Memory B cell (primary cell): Measurements from ENCODE around the gene FKBP2.
A peak's percentile ranks its signal among the peaks of the same experiment; 100 is the strongest.
"Not testable (repeated sequence)": the region's sequence is repeated elsewhere in the genome, so short reads cannot be mapped to it uniquely, and the experiment has no call there.

ENCODE experiments used
- ATAC-seq: fragments of 150-1000 bp; cut with Tn5 transposase; 2 replicates; pipeline ENCODE4 v1.10.0; 2021; ENCODE audit warnings: low read depth, mild to moderate bottlenecking, moderate library complexity
- DNase-seq, 2 donors: peaks; one replicate each; pipeline ENCODE4 v3.0.0; 2022; ENCODE audit warnings: low spot score in 2 of 2
- H3K27ac Mint-ChIP-seq: one replicate; pipeline ENCODE4 v1.8.0; 2022; ENCODE audit warnings: mild to moderate bottlenecking, moderate library complexity, mixed read lengths
- H3K27me3 Mint-ChIP-seq: one replicate; pipeline ENCODE4 v1.8.0; 2022; ENCODE audit warnings: mixed read lengths
- H3K36me3 Mint-ChIP-seq: one replicate; pipeline ENCODE4 v1.8.0; 2022; ENCODE audit warnings: mild to moderate bottlenecking, mixed read lengths
- H3K4me1 Mint-ChIP-seq: one replicate; pipeline ENCODE4 v1.8.0; 2022; ENCODE audit warnings: mixed read lengths
- H3K4me3 Mint-ChIP-seq: one replicate; pipeline ENCODE4 v1.8.0; 2022; ENCODE audit warnings: mild to moderate bottlenecking, moderate library complexity, mixed read lengths
- H3K9me3 Mint-ChIP-seq: one replicate; pipeline ENCODE4 v1.8.0; 2022; ENCODE audit warnings: mixed read lengths

Gene FKBP2

GRCh38 chr11:64245797-64246620 is 5.1 kb downstream of the FKBP2 start:
- Mint-ChIP-seq H3K4me1 (peaks cover 14% of the 10 kb centered on the region), H3K36me3 (peaks cover 2% of the 10 kb centered on the region), H3K9me3 (no peaks in the 10 kb centered on the region), H3K4me3 (peak overlapping the region; percentile 89), H3K27ac (peak overlapping the region; percentile 80), H3K27me3 (no peaks in the 10 kb centered on the region)
- DNase-seq (peak in 1 of 2 donors; percentile 56), ATAC-seq (no peak)

GRCh38 chr11:64246621-64246870 is 5.7 kb downstream of the FKBP2 start:
- H3K27me3 Mint-ChIP-seq, H3K9me3 Mint-ChIP-seq, H3K36me3 Mint-ChIP-seq, DNase-seq: not testable (repeated sequence)
- Mint-ChIP-seq H3K4me3 (peak overlapping the region; percentile 87), H3K27ac (peak overlapping the region; percentile 78), H3K4me1 (peaks cover 13% of the 10 kb centered on the region)
- ATAC-seq, result peak; percentile 28

GRCh38 chr11:64246871-64247728 is 6.2 kb downstream of the FKBP2 start, which contains the start of gene PPP1R14B:
Gene PPP1R14B (minus strand): TSS chr11:64246943. CDS start chr11:64246673, 270 bp downstream.
- DNase-seq, result peak; percentile 69 to 74
- Mint-ChIP-seq H3K36me3 (peaks cover 2% of the 10 kb centered on the region), H3K4me3 (peak within 1 kb of the TSS; percentile 89), H3K27ac (peak within 1 kb of the TSS; percentile 80), H3K4me1 (peaks cover 16% of the 10 kb centered on the region), H3K27me3 (no peaks in the 10 kb centered on the region), H3K9me3 (no peaks in the 10 kb centered on the region)
- ATAC-seq, result peak; percentile 70

GRCh38 chr11:64247729-64248531 is 7.0 kb downstream of the FKBP2 start:
- peaks cover 2% of the 10 kb centered on the region for H3K36me3 Mint-ChIP-seq
- no peaks in the 10 kb centered on the region for H3K27me3 Mint-ChIP-seq
- H3K4me3 Mint-ChIP-seq, result peak overlapping the region; percentile 87
- H3K27ac Mint-ChIP-seq, result no peak overlapping the region
- H3K9me3 Mint-ChIP-seq, result no peaks in the 10 kb centered on the region
- ATAC-seq, result no peak
- no peak for DNase-seq
- peaks cover 17% of the 10 kb centered on the region for H3K4me1 Mint-ChIP-seq

- Mint-ChIP-seq H3K27ac (no peak overlapping the region), H3K4me1 (peaks cover 17% of the 10 kb centered on the region), H3K36me3 (peaks cover 2% of the 10 kb centered on the region), H3K9me3 (no peaks in the 10 kb centered on the region), H3K27me3 (no peaks in the 10 kb centered on the region), H3K4me3 (peak overlapping the region; percentile 28)
- ATAC-seq (no peak), DNase-seq (no peak)
Observed at GRCh38 chr11:64248578-64248977, 7.7 kb downstream of the FKBP2 start.

GRCh38 chr11:64249038-64249437 is 8.1 kb downstream of the FKBP2 start:
- Mint-ChIP-seq H3K9me3 (no peaks in the 10 kb centered on the region), H3K36me3 (no peaks in the 10 kb centered on the region), H3K27me3 (no peaks in the 10 kb centered on the region), H3K4me3 (no peak overlapping the region), H3K27ac (no peak overlapping the region), H3K4me1 (peaks cover 17% of the 10 kb centered on the region)
- DNase-seq, result no peak
- ATAC-seq, result no peak

GRCh38 chr11:64249563-64250414 is 8.9 kb downstream of the FKBP2 start:
- H3K27ac Mint-ChIP-seq, result no peak overlapping the region
- H3K4me1 Mint-ChIP-seq, result peaks cover 17% of the 10 kb centered on the region
- peak overlapping the region; percentile 30 for H3K4me3 Mint-ChIP-seq
- no peaks in the 10 kb centered on the region for H3K27me3 Mint-ChIP-seq
- DNase-seq, result no peak
- no peak for ATAC-seq
- H3K36me3 Mint-ChIP-seq, result no peaks in the 10 kb centered on the region
- H3K9me3 Mint-ChIP-seq, result no peaks in the 10 kb centered on the region

- H3K27me3 Mint-ChIP-seq, result no peaks in the 10 kb centered on the region
- ATAC-seq (no peak), DNase-seq (no peak)
- peak overlapping the region; percentile 82 for H3K4me3 Mint-ChIP-seq
- no peaks in the 10 kb centered on the region for H3K9me3 Mint-ChIP-seq
- H3K36me3 Mint-ChIP-seq, result no peaks in the 10 kb centered on the region
- peaks cover 17% of the 10 kb centered on the region for H3K4me1 Mint-ChIP-seq
- no peak overlapping the region for H3K27ac Mint-ChIP-seq
Observed at GRCh38 chr11:64250415-64251015, 9.6 kb downstream of the FKBP2 start.

GRCh38 chr11:64251016-64251752 is 10.3 kb downstream of the FKBP2 start, which contains the start of gene PLCB3:
Gene PLCB3 (plus strand): TSS chr11:64251530. CDS start chr11:64251650, 120 bp downstream.
- Mint-ChIP-seq H3K4me3 (peak within 1 kb of the TSS; percentile 89), H3K9me3 (no peaks in the 10 kb centered on the region), H3K27me3 (no peaks in the 10 kb centered on the region), H3K4me1 (peaks cover 12% of the 10 kb centered on the region), H3K27ac (peak within 1 kb of the TSS; percentile 78), H3K36me3 (no peaks in the 10 kb centered on the region)
- ATAC-seq (peak; percentile 57), DNase-seq (peak; percentile 65 to 74)

GRCh38 chr11:64251753-64252002 is 10.8 kb downstream of the FKBP2 start:
- no peaks in the 10 kb centered on the region for H3K9me3 Mint-ChIP-seq
- H3K27ac Mint-ChIP-seq, result no peak overlapping the region
- DNase-seq, result no peak
- ATAC-seq, result no peak
- H3K4me3 Mint-ChIP-seq, result peak overlapping the region; percentile 89
- peaks cover 12% of the 10 kb centered on the region for H3K4me1 Mint-ChIP-seq
- H3K36me3 Mint-ChIP-seq, result no peaks in the 10 kb centered on the region
- H3K27me3 Mint-ChIP-seq, result no peaks in the 10 kb centered on the region

GRCh38 chr11:64252003-64252872 is 11.3 kb downstream of the FKBP2 start:
- no peak for ATAC-seq
- Mint-ChIP-seq H3K4me3 (peak overlapping the region; percentile 89), H3K27ac (peak overlapping the region; percentile 78), H3K36me3 (no peaks in the 10 kb centered on the region), H3K4me1 (peaks cover 12% of the 10 kb centered on the region), H3K9me3 (no peaks in the 10 kb centered on the region), H3K27me3 (no peaks in the 10 kb centered on the region)
- DNase-seq, result no peak

GRCh38 chr11:64253043-64253442 is 12.1 kb downstream of the FKBP2 start:
- H3K36me3 Mint-ChIP-seq, result peaks cover 3% of the 10 kb centered on the region
- peaks cover 10% of the 10 kb centered on the region for H3K4me1 Mint-ChIP-seq
- ATAC-seq (no peak), DNase-seq (no peak)
- H3K9me3 Mint-ChIP-seq, result no peaks in the 10 kb centered on the region
- H3K27ac Mint-ChIP-seq, result no peak overlapping the region
- no peaks in the 10 kb centered on the region for H3K27me3 Mint-ChIP-seq
- H3K4me3 Mint-ChIP-seq, result no peak overlapping the region
